Brain microvascular endothelial cell (primary cell): ENCODE data around the gene CIC.
A peak's percentile ranks its signal among the peaks of the same experiment; 100 is the strongest.

Experiments
- DNase-seq: peaks from one replicate; pipeline ENCODE4 v3.0.0-alpha.2; 2020
- H3K27ac ChIP-seq: fragments of 250-450 bp; sonication (Bioruptor Pico); 2 replicates; pipeline ENCODE4 v1.5.1; 2020; ENCODE audit warnings: mild to moderate bottlenecking, moderate library complexity
- H3K27me3 ChIP-seq: fragments of 250-450 bp; sonication (Bioruptor Pico); replicated peaks from 2 replicates; pipeline ENCODE4 v1.5.1; 2020; ENCODE audit warnings: mild to moderate bottlenecking
- H3K36me3 ChIP-seq: fragments of 250-450 bp; sonication (Bioruptor Pico); replicated peaks from 2 replicates; pipeline ENCODE4 v1.5.1; 2020; ENCODE audit warnings: mild to moderate bottlenecking
- H3K4me3 ChIP-seq: 2 replicates; pipeline ENCODE4 v1.5.1; 2011; ENCODE audit warnings: low read depth, mild to moderate bottlenecking, control low read depth, low read length, moderate library complexity
- in situ Hi-C: cut with HindIII; loops from 2 replicates; pipeline ENCODE4 v1.10.0; 2017; ENCODE audit warnings: low sequenced_read_pairs, low pct_ligation_motif_present
- TF ChIP-seq, protein P1 (sequence below): IDR thresholded peaks from 2 replicates; pipeline ENCODE4 v1.5.1; 2011; ENCODE audit warnings: low read depth, mild to moderate bottlenecking, moderate library complexity, low read length, control low read depth, inconsistent platforms; ENCODE audit errors: missing control alignments

CIC gene

DNA sequence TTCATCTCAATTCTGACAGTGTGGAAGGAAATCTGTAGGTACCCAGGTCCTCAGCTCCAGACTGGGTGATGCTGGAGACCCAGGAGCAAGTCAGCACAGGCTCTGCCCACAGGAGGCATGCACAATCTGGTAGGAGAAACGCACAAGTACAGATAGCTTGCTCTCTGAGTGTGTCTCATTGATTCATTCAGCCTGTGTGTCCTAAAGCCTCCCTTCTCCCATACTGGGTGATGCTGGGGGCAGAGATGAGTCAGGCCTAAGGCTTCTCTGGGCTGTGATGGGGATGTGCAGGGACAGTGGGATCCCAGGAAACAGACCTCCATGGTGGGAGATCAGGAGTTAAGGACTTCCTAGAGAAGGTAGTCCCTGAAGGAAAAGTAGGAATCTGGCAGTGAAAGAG, 42.2 kb upstream of the CIC start:
- H3K27me3 ChIP-seq, result no peaks in the 10 kb centered on the region
- in situ Hi-C loops, result no loop called here
- H3K36me3 ChIP-seq, result peaks cover 71% of the 10 kb centered on the region
- H3K4me3 ChIP-seq, result no peak overlapping the region
- TF ChIP-seq, protein P1, sequence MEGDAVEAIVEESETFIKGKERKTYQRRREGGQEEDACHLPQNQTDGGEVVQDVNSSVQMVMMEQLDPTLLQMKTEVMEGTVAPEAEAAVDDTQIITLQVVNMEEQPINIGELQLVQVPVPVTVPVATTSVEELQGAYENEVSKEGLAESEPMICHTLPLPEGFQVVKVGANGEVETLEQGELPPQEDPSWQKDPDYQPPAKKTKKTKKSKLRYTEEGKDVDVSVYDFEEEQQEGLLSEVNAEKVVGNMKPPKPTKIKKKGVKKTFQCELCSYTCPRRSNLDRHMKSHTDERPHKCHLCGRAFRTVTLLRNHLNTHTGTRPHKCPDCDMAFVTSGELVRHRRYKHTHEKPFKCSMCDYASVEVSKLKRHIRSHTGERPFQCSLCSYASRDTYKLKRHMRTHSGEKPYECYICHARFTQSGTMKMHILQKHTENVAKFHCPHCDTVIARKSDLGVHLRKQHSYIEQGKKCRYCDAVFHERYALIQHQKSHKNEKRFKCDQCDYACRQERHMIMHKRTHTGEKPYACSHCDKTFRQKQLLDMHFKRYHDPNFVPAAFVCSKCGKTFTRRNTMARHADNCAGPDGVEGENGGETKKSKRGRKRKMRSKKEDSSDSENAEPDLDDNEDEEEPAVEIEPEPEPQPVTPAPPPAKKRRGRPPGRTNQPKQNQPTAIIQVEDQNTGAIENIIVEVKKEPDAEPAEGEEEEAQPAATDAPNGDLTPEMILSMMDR, result no peak
- no peak overlapping the region for H3K27ac ChIP-seq
- DNase-seq, result peak; percentile 45

DNA sequence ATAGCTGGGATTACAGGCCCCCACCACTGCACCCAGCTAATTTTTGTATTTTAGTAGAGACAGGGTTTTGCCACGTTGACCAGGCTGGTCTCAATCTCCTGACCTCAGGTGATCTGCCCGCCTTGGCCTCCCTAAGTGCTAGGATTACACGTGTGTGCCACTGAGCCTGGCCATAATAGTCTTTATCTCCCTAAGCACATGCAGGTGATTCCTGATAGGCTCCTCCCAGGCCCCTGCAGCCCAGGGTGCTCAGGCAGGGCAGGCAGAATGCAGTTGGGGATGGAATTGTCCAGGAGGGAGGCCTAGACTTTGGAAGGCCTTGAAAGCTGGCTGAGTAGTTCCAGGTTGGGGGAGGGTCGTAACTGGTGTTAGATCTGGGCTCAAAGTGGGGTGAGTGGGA, 40.4 kb upstream of the CIC start:
- Histone ChIP-seq H3K27ac (no peak overlapping the region), H3K27me3 (no peaks in the 10 kb centered on the region), H3K4me3 (no peak overlapping the region), H3K36me3 (peaks cover 82% of the 10 kb centered on the region)
- no peak for DNase-seq
- in situ Hi-C loops, result no loop called here
- TF ChIP-seq, protein P1, result no peak

DNA sequence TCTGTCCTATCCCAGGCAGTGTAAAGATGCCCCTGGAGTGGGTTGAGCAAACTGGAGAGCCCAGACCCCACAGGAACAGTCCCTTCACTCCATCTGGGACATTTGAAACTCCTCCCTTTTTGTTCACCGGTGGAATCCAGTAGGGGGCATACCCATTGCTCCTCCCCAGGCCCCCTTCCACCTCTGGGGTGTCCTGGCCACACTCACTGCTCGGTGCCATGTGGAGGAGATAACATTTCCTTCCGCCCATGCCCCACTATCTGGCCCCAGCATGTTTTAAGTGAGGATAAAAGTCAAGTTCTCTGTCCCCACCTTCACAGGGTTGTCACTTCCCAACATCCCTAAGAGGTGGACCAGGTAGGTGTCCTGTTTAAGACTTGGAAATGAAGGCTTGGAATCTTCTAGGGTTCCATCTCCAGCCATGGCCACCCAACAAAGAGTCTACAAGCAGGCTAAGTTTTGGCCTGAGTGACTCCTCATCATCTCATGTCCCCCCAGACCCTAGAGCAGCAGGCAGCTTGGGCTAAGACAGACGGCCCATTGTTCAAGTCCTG, 39.7 kb upstream of the CIC start:
- H3K4me3 ChIP-seq, result no peak overlapping the region
- H3K27me3 ChIP-seq, result no peaks in the 10 kb centered on the region
- peak overlapping the region; percentile 18 for H3K27ac ChIP-seq
- in situ Hi-C loops, result no loop called here
- no peak for DNase-seq
- H3K36me3 ChIP-seq, result peaks cover 87% of the 10 kb centered on the region
- TF ChIP-seq, protein P1, result peak; percentile 29

DNA sequence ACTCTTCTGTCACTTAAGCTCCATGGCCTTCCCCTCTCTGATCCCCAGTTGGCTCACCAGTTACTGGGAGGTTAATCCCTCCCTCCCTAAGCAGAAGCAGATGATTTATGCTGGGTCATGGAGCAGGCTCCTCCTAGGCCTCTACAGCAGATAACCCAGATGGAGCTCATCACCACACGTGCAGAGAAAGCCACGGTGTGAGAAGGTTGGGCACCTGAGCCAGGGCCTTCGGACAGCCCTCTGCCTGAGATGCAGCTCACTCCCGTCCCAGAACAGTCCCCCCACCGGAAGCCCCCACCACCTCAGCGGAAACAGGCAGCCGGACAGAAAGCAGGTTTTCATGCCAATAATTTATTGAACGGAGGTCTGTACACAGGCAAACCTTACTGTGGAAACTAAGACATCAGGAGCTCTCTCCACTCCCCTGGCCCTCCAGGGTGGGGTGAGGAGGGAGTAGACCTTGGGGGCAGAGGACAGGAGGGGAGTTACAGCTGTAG, 39.1 kb upstream of the CIC start:
- in situ Hi-C loops, result no loop called here
- DNase-seq, result no peak

DNA sequence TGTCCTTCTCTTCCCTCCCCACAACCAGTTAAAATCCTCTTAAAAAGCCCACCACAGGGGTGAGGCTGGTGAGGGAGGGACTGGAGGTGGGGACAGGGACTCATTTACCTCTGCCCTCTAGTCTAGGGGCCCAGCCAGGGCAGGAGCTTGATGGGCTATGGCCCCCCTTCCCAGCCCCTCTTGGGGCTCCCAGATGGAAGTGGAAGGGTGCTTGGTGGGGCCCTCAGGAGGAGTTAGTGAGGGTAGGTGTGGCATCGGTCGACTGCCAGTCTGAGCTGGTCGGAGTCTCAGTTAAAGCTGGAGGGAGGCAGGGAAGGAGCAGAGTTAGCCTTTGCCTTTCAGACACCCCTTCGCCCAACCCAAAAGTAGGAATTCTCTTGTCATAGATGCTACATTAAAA, 38.5 kb upstream of the CIC start:
- DNase-seq, result no peak
- Histone ChIP-seq H3K27ac (no peak overlapping the region), H3K36me3 (peaks cover 87% of the 10 kb centered on the region), H3K4me3 (no peak overlapping the region), H3K27me3 (no peaks in the 10 kb centered on the region)
- in situ Hi-C loops, result no loop called here
- TF ChIP-seq, protein P1, result no peak

More for the DNA sequence above, 39.1 kb upstream of the CIC start:
- TF ChIP-seq, protein P1, result no peak
- Histone ChIP-seq H3K4me3 (no peak overlapping the region), H3K36me3 (peaks cover 86% of the 10 kb centered on the region), H3K27ac (peak overlapping the region; percentile 18), H3K27me3 (no peaks in the 10 kb centered on the region)

DNA sequence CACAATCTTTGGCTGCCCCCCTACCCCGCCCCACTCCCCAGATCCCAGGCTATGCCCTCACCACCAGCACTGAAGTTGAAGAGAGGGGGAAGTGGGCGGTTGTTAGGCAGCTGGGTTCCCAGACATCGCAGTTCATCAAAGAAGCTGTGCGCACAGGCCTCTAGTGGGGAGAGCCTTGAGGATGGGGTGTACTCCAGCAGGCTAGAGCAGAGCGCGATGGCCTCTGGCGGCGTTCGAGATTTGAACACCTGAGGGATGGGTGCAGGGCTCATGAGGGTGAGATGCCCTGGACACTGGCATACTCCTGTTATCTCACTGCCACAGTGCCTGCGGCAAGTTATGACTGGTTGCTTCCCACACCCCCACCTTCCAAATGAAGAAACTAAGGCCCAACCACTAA, 36.6 kb upstream of the CIC start:
- H3K36me3 ChIP-seq, result peaks cover 87% of the 10 kb centered on the region
- no peak overlapping the region for H3K27ac ChIP-seq
- H3K27me3 ChIP-seq, result no peaks in the 10 kb centered on the region
- H3K4me3 ChIP-seq, result no peak overlapping the region
- no peak for DNase-seq
- TF ChIP-seq, protein P1, result no peak
- in situ Hi-C loops, result no loop called here
